Brain microvascular endothelial cell (primary cell): ENCODE data around the gene ZNF274.

Experiments
- DNase-seq: peaks from one replicate; pipeline ENCODE4 v3.0.0-alpha.2; 2020
- H3K27ac ChIP-seq: fragments of 250-450 bp; sonication (Bioruptor Pico); 2 replicates; pipeline ENCODE4 v1.5.1; 2020; ENCODE audit warnings: mild to moderate bottlenecking, moderate library complexity
- H3K27me3 ChIP-seq: fragments of 250-450 bp; sonication (Bioruptor Pico); replicated peaks from 2 replicates; pipeline ENCODE4 v1.5.1; 2020; ENCODE audit warnings: mild to moderate bottlenecking
- H3K36me3 ChIP-seq: fragments of 250-450 bp; sonication (Bioruptor Pico); replicated peaks from 2 replicates; pipeline ENCODE4 v1.5.1; 2020; ENCODE audit warnings: mild to moderate bottlenecking
- H3K4me3 ChIP-seq: 2 replicates; pipeline ENCODE4 v1.5.1; 2011; ENCODE audit warnings: low read depth, mild to moderate bottlenecking, control low read depth, low read length, moderate library complexity
- CTCF ChIP-seq: IDR thresholded peaks from 2 replicates; pipeline ENCODE4 v1.5.1; 2011; ENCODE audit warnings: low read depth, mild to moderate bottlenecking, moderate library complexity, low read length, control low read depth, inconsistent platforms; ENCODE audit errors: missing control alignments
- in situ Hi-C: cut with HindIII; loops from 2 replicates; pipeline ENCODE4 v1.10.0; 2017; ENCODE audit warnings: low sequenced_read_pairs, low pct_ligation_motif_present

The ZNF274 gene

GRCh38 chr19:58203814-58204475 is 21.1 kb downstream of the ZNF274 start:
- peak overlapping the region; percentile 20 for H3K4me3 ChIP-seq
- DNase-seq = no peak
- in situ Hi-C loops = no loop called here
- peaks cover 55% of the 10 kb centered on the region for H3K36me3 ChIP-seq
- no peaks in the 10 kb centered on the region for H3K27me3 ChIP-seq
- no peak overlapping the region for H3K27ac ChIP-seq
- no peak for TF ChIP-seq CTCF

- in situ Hi-C loops = no loop called here
- H3K4me3 ChIP-seq = no peak overlapping the region
Observed at GRCh38 chr19:58204566-58204965, 21.7 kb downstream of the ZNF274 start.

GRCh38 chr19:58209577-58209976 is 26.7 kb downstream of the ZNF274 start:
- H3K4me3 ChIP-seq = no peak overlapping the region

More at GRCh38 chr19:58204566-58204965, 21.7 kb downstream of the ZNF274 start:
- no peak for TF ChIP-seq CTCF
- Histone ChIP-seq H3K27ac (no peak overlapping the region), H3K36me3 (peaks cover 57% of the 10 kb centered on the region), H3K27me3 (no peaks in the 10 kb centered on the region)
- DNase-seq = no peak

GRCh38 chr19:58212336-58213074 is 29.6 kb downstream of the ZNF274 start:
- in situ Hi-C loops = no loop called here
- TF ChIP-seq CTCF = no peak
- H3K36me3 ChIP-seq = peaks cover 66% of the 10 kb centered on the region
- H3K4me3 ChIP-seq = no peak overlapping the region
- H3K27ac ChIP-seq = no peak overlapping the region
- no peak for DNase-seq
- H3K27me3 ChIP-seq = no peaks in the 10 kb centered on the region

More at GRCh38 chr19:58209577-58209976, 26.7 kb downstream of the ZNF274 start:
- Histone ChIP-seq H3K36me3 (peaks cover 78% of the 10 kb centered on the region), H3K27me3 (no peaks in the 10 kb centered on the region), H3K27ac (no peak overlapping the region)
- in situ Hi-C loops = no loop called here
- DNase-seq = no peak
- TF ChIP-seq CTCF = no peak

- H3K4me3 ChIP-seq = no peak overlapping the region
- DNase-seq = no peak
- H3K27ac ChIP-seq = no peak overlapping the region
- H3K36me3 ChIP-seq = peaks cover 61% of the 10 kb centered on the region
- no peaks in the 10 kb centered on the region for H3K27me3 ChIP-seq
- in situ Hi-C loops = no loop called here
- TF ChIP-seq CTCF = no peak
Observed at GRCh38 chr19:58213075-58213369, 30.2 kb downstream of the ZNF274 start.

- Histone ChIP-seq H3K36me3 (peaks cover 22% of the 10 kb centered on the region), H3K27me3 (no peaks in the 10 kb centered on the region), H3K4me3 (no peak overlapping the region), H3K27ac (no peak overlapping the region)
- TF ChIP-seq CTCF = no peak
- DNase-seq = no peak
- in situ Hi-C loops = no loop called here
Observed at GRCh38 chr19:58217069-58217481, 34.2 kb downstream of the ZNF274 start.
